Bronchial epithelial cell (primary cell): Measurements from ENCODE around the gene CLEC4F. TPM values are rescaled to one million over a fixed set of nuclear protein-coding genes. Genes with fewer than 3 reads are reported as not detected.

ENCODE experiments used
- DNase-seq: peaks from one replicate; pipeline ENCODE4 v3.0.0-alpha.2; 2010; ENCODE audit warnings: low read depth
- FAIRE-seq: peaks from 2 replicates; lab custom pipeline; 2011; peaks lifted over from hg19 to GRCh38; lab: Jason Lieb, UNC
- H3K27me3 ChIP-seq: 2 replicates; pipeline ENCODE4 v1.5.1; 2011; ENCODE audit warnings: low read length; ENCODE audit not compliant: control insufficient read depth, insufficient read depth
- H3K36me3 ChIP-seq: 2 replicates; pipeline ENCODE4 v1.5.1; 2011; ENCODE audit warnings: low read length; ENCODE audit not compliant: control insufficient read depth, insufficient read depth
- H3K4me3 ChIP-seq: 2 replicates; pipeline ENCODE4 v1.5.1; 2011; ENCODE audit warnings: mild to moderate bottlenecking, low read depth, low read length, control low read depth
- CTCF ChIP-seq: IDR thresholded peaks from 2 replicates; pipeline ENCODE4 v1.5.1; 2011; ENCODE audit warnings: mild to moderate bottlenecking, moderate library complexity, low read length, control low read depth, inconsistent platforms; ENCODE audit not compliant: insufficient read depth, severe bottlenecking
- total RNA-seq: library from RNA; depleted of rRNA; stranded (reverse); fragments of >200 nt; gene quantifications from 2 replicates; pipeline ENCODE4 v1.2.1, GENCODE V29; 2014

The CLEC4F gene
- total RNA-seq = not detected in 2 replicates

DNA sequence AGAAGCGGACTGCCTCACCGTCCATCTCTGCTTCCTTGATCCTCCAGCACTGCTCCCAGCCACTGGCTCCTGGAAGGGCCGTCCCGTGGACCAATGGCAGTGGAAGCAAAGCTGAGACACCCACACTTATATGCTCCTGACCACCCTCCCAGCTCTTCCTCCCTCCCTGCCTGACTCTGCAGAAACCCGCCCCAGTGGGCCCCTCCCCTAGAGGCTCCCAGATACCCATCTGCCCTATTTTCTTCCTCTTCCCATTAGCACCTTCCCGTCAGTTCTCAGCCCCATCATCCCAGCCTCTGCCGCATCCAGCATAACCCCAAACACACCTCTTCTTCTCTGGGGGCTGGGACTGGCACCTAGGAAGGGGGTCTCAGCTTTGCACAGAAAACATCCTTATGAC lies at the start of gene CLEC4F:
Gene CLEC4F (minus strand): TSS at position 101 of the 400 bp plus-strand sequence. CDS start 76 bp downstream, at position 25.
- H3K4me3 ChIP-seq = no peak within 1 kb of the TSS
- TF ChIP-seq CTCF = no peak
- FAIRE-seq (no peak), DNase-seq (no peak)
- H3K36me3 ChIP-seq = no peaks in the 10 kb centered on the region
- peaks cover 5% of the 10 kb centered on the region for H3K27me3 ChIP-seq

- Histone ChIP-seq H3K27me3 (peaks cover 1% of the 10 kb centered on the region), H3K4me3 (no peak overlapping the region), H3K36me3 (no peaks in the 10 kb centered on the region)
- DNase-seq (no peak), FAIRE-seq (no peak)
- no peak for TF ChIP-seq CTCF
These were observed 48.6 kb upstream of the CLEC4F start for GRCh38 chr2:70868970-70869369.

DNA sequence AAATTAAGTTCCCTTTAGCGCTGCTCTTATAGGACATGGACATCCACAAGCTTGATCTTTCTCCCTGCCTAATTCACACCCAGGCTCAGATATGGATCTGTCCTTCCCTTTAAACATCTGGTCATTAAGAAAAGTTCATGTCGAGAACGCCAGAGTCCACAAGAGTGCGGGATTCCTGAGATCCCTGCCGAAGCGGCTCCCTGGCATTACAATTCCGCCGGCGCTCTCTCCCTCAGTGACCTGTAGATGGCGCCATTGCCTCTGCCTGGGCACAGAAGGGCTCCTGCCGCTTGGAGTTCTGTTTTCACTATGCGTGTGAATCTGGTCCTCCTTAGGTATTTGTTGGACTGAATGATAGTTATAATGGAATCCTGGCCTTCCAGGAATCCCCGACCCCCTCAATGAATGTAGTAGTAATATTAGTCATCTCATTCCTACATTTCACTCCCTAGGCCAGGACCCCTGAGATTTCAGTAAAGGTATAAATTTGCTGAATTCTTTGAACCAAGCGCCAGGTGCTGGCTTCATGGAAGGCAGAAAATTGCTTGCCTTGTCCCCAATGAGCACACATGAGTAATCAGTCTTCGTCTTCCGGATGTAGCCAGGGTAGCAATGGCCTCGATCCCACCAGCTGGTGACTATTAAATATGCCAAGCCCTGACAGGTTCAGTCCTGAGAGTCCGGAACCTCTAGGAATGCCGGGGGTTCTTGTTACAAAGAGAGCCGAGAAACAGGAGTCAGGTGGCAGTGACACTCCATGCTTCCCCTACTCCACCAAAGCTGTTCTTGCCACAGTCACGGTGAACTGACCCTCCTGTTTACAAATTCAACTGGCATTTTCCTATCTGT lies 41.6 kb upstream of the CLEC4F start:
- peak; percentile 93 for TF ChIP-seq CTCF
- H3K27me3 ChIP-seq = peaks cover 6% of the 10 kb centered on the region
- H3K36me3 ChIP-seq = no peaks in the 10 kb centered on the region
- FAIRE-seq = no peak
- no peak overlapping the region for H3K4me3 ChIP-seq
- DNase-seq = peak; percentile 51

DNA sequence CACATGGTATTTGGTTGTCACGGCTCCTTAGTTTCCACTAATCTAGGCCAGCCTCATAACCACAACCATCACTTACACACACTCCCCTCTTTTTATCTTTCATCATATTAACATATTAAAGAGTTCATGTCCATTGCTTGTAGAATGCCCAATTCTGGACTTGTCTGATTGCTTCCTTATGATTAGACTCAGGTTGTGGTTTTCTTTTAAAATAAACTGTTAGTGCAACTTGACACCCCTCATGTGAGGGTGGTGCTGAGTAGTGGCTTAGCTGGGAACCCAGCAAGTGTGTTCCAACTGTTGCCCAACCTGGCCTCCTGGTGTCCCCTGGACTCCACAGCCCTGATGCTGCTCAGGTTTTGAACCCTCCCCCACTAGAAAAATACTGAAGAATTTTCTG lies 35.3 kb upstream of the CLEC4F start:
- no peaks in the 10 kb centered on the region for H3K36me3 ChIP-seq
- no peak for TF ChIP-seq CTCF
- H3K27me3 ChIP-seq = peaks cover 3% of the 10 kb centered on the region
- DNase-seq (no peak), FAIRE-seq (no peak)
- H3K4me3 ChIP-seq = no peak overlapping the region

DNA sequence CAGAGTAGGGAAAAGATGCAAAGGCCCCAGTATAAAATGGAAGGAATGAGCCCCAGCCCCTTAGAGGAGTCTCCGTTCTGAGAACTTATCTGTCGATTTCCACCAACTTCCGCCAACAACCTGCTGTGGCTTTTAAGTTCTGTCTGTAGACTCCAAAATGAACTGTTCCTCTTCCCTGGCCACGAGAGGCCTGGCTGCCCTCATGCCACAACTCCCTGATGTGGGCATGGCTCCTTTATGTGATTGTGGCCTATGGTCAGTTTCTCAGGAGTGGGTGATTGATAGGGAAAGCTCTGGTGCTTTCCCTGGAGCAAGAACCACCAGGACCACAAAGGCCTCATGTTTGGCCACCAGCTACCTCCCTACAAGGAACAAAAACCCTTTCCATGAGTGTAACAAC lies 34.0 kb upstream of the CLEC4F start:
- no peaks in the 10 kb centered on the region for H3K27me3 ChIP-seq
- no peak overlapping the region for H3K4me3 ChIP-seq
- FAIRE-seq (no peak), DNase-seq (no peak)
- TF ChIP-seq CTCF = no peak
- H3K36me3 ChIP-seq = no peaks in the 10 kb centered on the region
